HG03095 (cell line): ENCODE results near the gene SORCS2.

Experiments used
- ATAC-seq: cut with Tn5 transposase; IDR thresholded peaks from one replicate; pipeline ENCODE4 v1.9.1; 2021; ENCODE audit warnings: moderate library complexity; ENCODE audit not compliant: unreplicated experiment

The SORCS2 gene

GRCh38 chr4:7744142-7744804 lies 551.9 kb downstream of the SORCS2 start:
- no peak for ATAC-seq

- ATAC-seq = no peak
Observed at GRCh38 chr4:7745301-7745885, 553.1 kb downstream of the SORCS2 start.

GRCh38 chr4:7746351-7747061 lies 554.2 kb downstream of the SORCS2 start:
- no peak for ATAC-seq

- no peak for ATAC-seq
Observed at GRCh38 chr4:7747062-7747385, 554.7 kb downstream of the SORCS2 start.

GRCh38 chr4:7747566-7747965 lies 555.2 kb downstream of the SORCS2 start:
- no peak for ATAC-seq

GRCh38 chr4:7750523-7750922 lies 558.2 kb downstream of the SORCS2 start:
- no peak for ATAC-seq

GRCh38 chr4:7750972-7751371 lies 558.6 kb downstream of the SORCS2 start:
- ATAC-seq = no peak

GRCh38 chr4:7752649-7753048 lies 560.3 kb downstream of the SORCS2 start:
- no peak for ATAC-seq

GRCh38 chr4:7753271-7753670 lies 560.9 kb downstream of the SORCS2 start:
- ATAC-seq = no peak

GRCh38 chr4:7753931-7754465 lies 561.7 kb downstream of the SORCS2 start:
- ATAC-seq = no peak

GRCh38 chr4:7754565-7755262 lies 562.4 kb downstream of the SORCS2 start:
- no peak for ATAC-seq

GRCh38 chr4:7755561-7755960 lies 563.2 kb downstream of the SORCS2 start:
- no peak for ATAC-seq

- no peak for ATAC-seq
Observed at GRCh38 chr4:7756071-7756470, 563.7 kb downstream of the SORCS2 start.

- no peak for ATAC-seq
Observed at GRCh38 chr4:7756561-7757355, 564.4 kb downstream of the SORCS2 start.

GRCh38 chr4:7757501-7758471 lies 565.4 kb downstream of the SORCS2 start:
- ATAC-seq = no peak

GRCh38 chr4:7758476-7758875 lies 566.1 kb downstream of the SORCS2 start:
- ATAC-seq = no peak

- no peak for ATAC-seq
Observed at GRCh38 chr4:7759216-7759615, 566.9 kb downstream of the SORCS2 start.

- ATAC-seq = no peak
Observed at GRCh38 chr4:7759635-7760034, 567.3 kb downstream of the SORCS2 start.

GRCh38 chr4:7760228-7760627 lies 567.9 kb downstream of the SORCS2 start:
- ATAC-seq = no peak

- ATAC-seq = no peak
Observed at GRCh38 chr4:7760706-7761105, 568.4 kb downstream of the SORCS2 start.
